OCI-LY3 (cell line): ENCODE data around the gene GPR84.

Source experiments
- H2AFZ ChIP-seq: fragments of 200-600, 300-600 bp; shearing (Covaris generic); 2 replicates; pipeline ENCODE4 v1.6.0; 2014; ENCODE audit warnings: antibody characterized with exemption, low read depth, low read length
- H3K27ac ChIP-seq: fragments of 200-600, 300-600 bp; sonication (generic); 2 replicates; pipeline ENCODE4 v1.5.1; 2014; ENCODE audit warnings: mild to moderate bottlenecking, low read length, moderate library complexity, mixed read lengths
- H3K27me3 ChIP-seq: fragments of 200-600, 300-600 bp; sonication (generic); 2 replicates; pipeline ENCODE4 v1.6.1; 2014; ENCODE audit warnings: low read depth, low read length, mixed read lengths
- H3K36me3 ChIP-seq: fragments of 200-600, 300-600 bp; sonication (generic); replicated peaks from 2 replicates; pipeline ENCODE3; 2014; ENCODE audit warnings: low read depth, low read length, mixed read lengths
- H3K4me1 ChIP-seq: fragments of 300-600, 200-600 bp; sonication (generic); 2 replicates; pipeline ENCODE4 v1.6.1; 2014; ENCODE audit warnings: low read length, mixed read lengths
- H3K4me2 ChIP-seq: fragments of 200-600, 300-600 bp; sonication (generic); 2 replicates; pipeline ENCODE4 v1.6.1; 2014; ENCODE audit warnings: low read length, mixed read lengths
- H3K4me3 ChIP-seq: fragments of 300-600, 200-600 bp; sonication (generic); 2 replicates; pipeline ENCODE4 v1.5.1; 2014; ENCODE audit warnings: antibody characterized with exemption, mild to moderate bottlenecking, low read length, moderate library complexity
- H3K79me2 ChIP-seq: fragments of 300-600, 200-600 bp; shearing (Covaris generic); 2 replicates; pipeline ENCODE4 v1.6.1; 2014; ENCODE audit warnings: mild to moderate bottlenecking, low read length, mixed read lengths
- H3K9ac ChIP-seq: fragments of 300-600, 200-600 bp; shearing (Covaris generic); 2 replicates; pipeline ENCODE4 v1.6.0; 2014; ENCODE audit warnings: mild to moderate bottlenecking, low read length, moderate library complexity
- H3K9me3 ChIP-seq: fragments of 200-600, 300-600 bp; shearing (Covaris generic); 2 replicates; pipeline ENCODE4 v1.6.1; 2014; ENCODE audit warnings: low read length, mixed read lengths; ENCODE audit not compliant: insufficient read depth
- H4K20me1 ChIP-seq: fragments of 200-600, 300-600 bp; sonication (generic); 2 replicates; pipeline ENCODE4 v1.6.1; 2016; ENCODE audit warnings: low read length, mixed read lengths; ENCODE audit not compliant: insufficient read depth
- CTCF ChIP-seq: fragments of 200-600, 300-600 bp; sonication (generic); IDR thresholded peaks from 2 replicates; pipeline ENCODE4 v1.5.1; 2014; ENCODE audit warnings: antibody characterized with exemption, low read length, low read depth
- EZH2phosphoT487 ChIP-seq: fragments of 200-600 bp; shearing (Covaris generic); IDR thresholded peaks from 2 replicates; pipeline ENCODE4 v1.6.1; 2018; ENCODE audit warnings: antibody characterized with exemption, mixed run types, low read depth

GPR84 gene

GRCh38 chr12:54369597-54370131 lies 5.4 kb upstream of the GPR84 start:
- H4K20me1 ChIP-seq: no peaks in the 10 kb centered on the region
- H3K4me2 ChIP-seq: no peak overlapping the region
- no peaks in the 10 kb centered on the region for H3K79me2 ChIP-seq
- no peak overlapping the region for H2AFZ ChIP-seq
- H3K9me3 ChIP-seq: no peaks in the 10 kb centered on the region
- H3K4me3 ChIP-seq: no peak overlapping the region
- H3K4me1 ChIP-seq: peaks cover 18% of the 10 kb centered on the region
- H3K27ac ChIP-seq: no peak overlapping the region
- H3K9ac ChIP-seq: no peak overlapping the region
- no peak for TF ChIP-seq CTCF
- TF ChIP-seq EZH2phosphoT487: no peak
- no peaks in the 10 kb centered on the region for H3K36me3 ChIP-seq
- H3K27me3 ChIP-seq: no peaks in the 10 kb centered on the region

DNA sequence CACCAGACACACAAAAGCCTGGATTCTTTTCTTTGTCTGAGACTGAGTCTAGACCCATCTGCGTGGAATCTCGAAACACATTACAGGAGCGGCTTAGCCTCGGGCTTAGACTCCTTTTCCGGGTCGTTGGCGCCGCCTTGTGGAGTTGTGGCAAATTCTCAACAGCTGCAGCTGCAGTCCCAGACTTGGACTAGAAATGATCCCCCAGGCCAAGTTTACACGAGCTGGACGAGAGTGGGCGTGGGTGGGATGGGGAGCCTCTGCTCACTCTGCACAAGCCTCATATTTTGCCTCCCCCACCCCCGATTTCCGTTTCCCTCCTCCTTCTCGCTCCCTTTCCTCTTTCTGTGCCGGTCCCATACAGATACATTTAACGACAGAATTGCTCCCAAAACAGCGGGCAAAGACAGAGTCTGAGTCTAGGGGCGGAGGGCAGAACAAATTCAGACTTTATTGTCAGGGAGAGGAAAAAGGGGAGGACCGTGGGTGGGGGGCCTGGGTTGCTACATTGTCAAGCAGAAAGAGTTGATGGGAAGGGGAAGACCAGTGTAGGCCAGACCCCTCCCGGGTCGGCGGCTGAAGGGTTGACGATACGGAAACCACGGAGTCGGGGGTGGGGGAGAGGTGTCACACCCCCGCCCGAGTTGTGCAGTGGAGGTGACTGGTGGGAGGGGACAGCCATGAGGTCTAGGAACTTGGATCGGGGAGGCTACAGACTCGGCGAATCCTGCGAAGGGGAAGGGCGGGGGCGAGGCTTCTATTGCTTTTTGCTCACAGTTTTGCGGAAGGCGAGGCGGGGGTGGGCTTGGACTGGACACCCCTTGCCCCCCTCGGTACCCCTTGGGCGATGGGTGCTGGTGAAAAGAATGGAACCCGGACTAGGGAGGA lies 4.7 kb upstream of the GPR84 start:
- Histone ChIP-seq H3K4me1 (peaks cover 25% of the 10 kb centered on the region), H3K27ac (no peak overlapping the region), H3K4me2 (peak overlapping the region; percentile 100), H4K20me1 (no peaks in the 10 kb centered on the region), H3K4me3 (peak overlapping the region; percentile 74), H3K9me3 (no peaks in the 10 kb centered on the region), H3K27me3 (no peaks in the 10 kb centered on the region), H3K36me3 (no peaks in the 10 kb centered on the region), H3K9ac (peak overlapping the region; percentile 76), H2AFZ (peak overlapping the region; percentile 95), H3K79me2 (no peaks in the 10 kb centered on the region)
- TF ChIP-seq CTCF (peak; percentile 87), EZH2phosphoT487 (no peak)

DNA sequence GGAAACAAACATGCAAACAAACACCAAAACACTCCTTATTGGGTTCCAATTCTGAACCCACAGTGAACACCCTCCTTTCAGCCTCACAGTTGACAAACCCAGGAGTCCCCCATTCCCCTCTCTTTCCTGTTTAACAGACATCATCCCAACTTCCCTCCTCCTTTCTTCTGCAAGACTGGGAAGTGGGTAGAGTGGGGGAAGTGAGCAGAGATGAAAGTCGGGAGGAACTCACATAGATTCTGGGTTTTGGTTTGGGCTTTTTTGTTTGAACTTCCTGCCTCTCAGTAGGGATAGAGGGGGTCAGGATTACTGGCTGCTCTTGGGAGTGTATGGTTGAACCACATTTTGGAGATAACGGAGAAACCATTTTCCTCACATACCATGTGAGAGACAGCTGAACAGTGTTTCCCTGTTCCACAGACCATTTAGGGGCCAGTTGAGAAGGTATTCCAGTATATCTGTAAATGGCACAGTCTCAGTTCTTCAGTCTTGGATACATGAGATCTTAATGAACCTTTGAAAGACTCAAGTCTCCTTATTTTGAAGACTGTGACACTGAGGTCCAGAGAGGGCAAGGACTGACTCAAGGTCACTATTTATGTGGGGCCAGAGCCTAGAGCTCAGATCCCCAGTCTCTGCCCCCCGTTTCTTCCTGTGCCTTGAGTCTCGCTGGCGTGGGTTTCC lies 3.9 kb upstream of the GPR84 start:
- Histone ChIP-seq H3K4me1 (peaks cover 31% of the 10 kb centered on the region), H3K27me3 (no peaks in the 10 kb centered on the region), H2AFZ (peak overlapping the region; percentile 95)

More for the DNA sequence above, 3.9 kb upstream of the GPR84 start:
- no peak overlapping the region for H3K27ac ChIP-seq
- no peaks in the 10 kb centered on the region for H3K79me2 ChIP-seq
- H3K4me2 ChIP-seq: peak overlapping the region; percentile 100
- H4K20me1 ChIP-seq: no peaks in the 10 kb centered on the region
- no peaks in the 10 kb centered on the region for H3K36me3 ChIP-seq
- peak overlapping the region; percentile 76 for H3K9ac ChIP-seq
- no peaks in the 10 kb centered on the region for H3K9me3 ChIP-seq
- TF ChIP-seq CTCF (no peak), EZH2phosphoT487 (no peak)
- H3K4me3 ChIP-seq: peak overlapping the region; percentile 74
